Measurements from ENCODE around the gene ATP10A. TPM values are rescaled to one million over a fixed set of nuclear protein-coding genes. Genes with fewer than 3 reads are reported as not detected.

Gene ATP10A
- total and polyA plus RNA-seq, 2 of the 8 experiments (the other 6 are each of a cell fraction or from before 2014, with no cell fraction given), result 2.0 to 2.8 TPM

GRCh38 chr15:25824618-25825017 is 38.5 kb downstream of the ATP10A start:
- Histone ChIP-seq H3K4me1 (replicated peaks in 1 of 4; ENCODE audit: control insufficient read depth in 3 of 4, insufficient read depth in 4 of 4, low read length in 3 of 4) (no peaks in the 10 kb centered on the region; a peak in 1 of 7 replicates), H3K56ac (replicated peaks; ENCODE audit: insufficient read length, low read depth, low read length) (no peak overlapping the region), H2BK120ac (replicated peaks; ENCODE audit: low read depth, low read length) (no peak overlapping the region), H3K4me3 (ENCODE audit: extremely low read depth in 1 of 4, insufficient read depth in 2 of 4, low read depth in 3 of 4, low read length in 4 of 4) (no peak overlapping the region), H3K9me3 (ENCODE audit: insufficient read depth in 2 of 2, low read depth in 1 of 2, low read length in 1 of 2) (no peaks in the 10 kb centered on the region), H3K79me2 (ENCODE audit: control insufficient read depth in 1 of 2, insufficient read depth in 2 of 2, low read length in 2 of 2) (no peaks in the 10 kb centered on the region), H3K9ac (replicated peaks in 1 of 4; ENCODE audit: extremely low read depth in 1 of 4, low read depth in 3 of 4, low read length in 3 of 4) (no peak overlapping the region), H3K27me3 (replicated peaks in 1 of 4; ENCODE audit: control insufficient read depth in 3 of 4, extremely low read depth in 1 of 4, insufficient read depth in 3 of 4, low read length in 3 of 4) (no peaks in the 10 kb centered on the region), H4K91ac (replicated peaks; ENCODE audit: insufficient read length, low read length) (no peak overlapping the region), H3K36me3 (ENCODE audit: control insufficient read depth in 2 of 4, insufficient read depth in 4 of 4, low read length in 3 of 4) (no peaks in the 10 kb centered on the region), H3K27ac (ENCODE audit: low read depth, low read length) (no peak overlapping the region), H3K23ac (ENCODE audit: insufficient read length) (no peak overlapping the region), H2BK12ac (ENCODE audit: low read depth, low read length) (no peak overlapping the region), H2AK5ac (ENCODE audit: low read depth, low read length) (no peak overlapping the region), H3K18ac (ENCODE audit: extremely low read depth, low read length) (no peak overlapping the region), H2BK15ac (ENCODE audit: low read length) (no peak overlapping the region), H4K20me1 (replicated peaks in 1 of 2; ENCODE audit: control insufficient read depth in 1 of 2, insufficient read depth in 2 of 2, low read length in 2 of 2) (no peaks in the 10 kb centered on the region), H4K5ac (ENCODE audit: insufficient read length, low read depth, low read length) (no peak overlapping the region), H3K4me2 (ENCODE audit: insufficient read depth in 1 of 2, low read depth in 2 of 2, low read length in 2 of 2) (no peak overlapping the region), H2BK5ac (ENCODE audit: low read depth, low read length) (no peak overlapping the region), H3K4ac (replicated peaks; ENCODE audit: insufficient read length, low read depth, low read length) (no peak overlapping the region), H2BK20ac (ENCODE audit: low read length) (no peak overlapping the region), H3K79me1 (ENCODE audit: low read depth, low read length) (no peaks in the 10 kb centered on the region), H3K23me2 (ENCODE audit: low read depth, low read length) (no peaks in the 10 kb centered on the region), H2AFZ (ENCODE audit: low read length) (no peak overlapping the region), H4K8ac (ENCODE audit: extremely low read depth, insufficient read depth, low read length) (no peak overlapping the region), H3K14ac (ENCODE audit: insufficient read length) (no peak overlapping the region)
- no peak for TF ChIP-seq BRCA1 (IDR thresholded peaks at IDR 0.05; ENCODE audit: low read depth, low read length)
- TF ChIP-seq ASH2L (IDR thresholded peaks at IDR 0.05; ENCODE audit: low read length), result no peak
- TF ChIP-seq JUN (IDR thresholded peaks at IDR 0.05; ENCODE audit: low read depth, low read length), result no peak
- no peak for TF ChIP-seq JUND (IDR thresholded peaks at IDR 0.05; ENCODE audit: low read length)
- TF ChIP-seq POU5F1 (IDR thresholded peaks at IDR 0.05; ENCODE audit: low read depth, low read length), result no peak
- TF ChIP-seq CEBPB (IDR thresholded peaks at IDR 0.05; ENCODE audit: low read depth, low read length), result no peak
- TF ChIP-seq SIX5 (IDR thresholded peaks at IDR 0.05; ENCODE audit: low read depth, low read length), result no peak
- no peak for TF ChIP-seq TEAD4 (IDR thresholded peaks at IDR 0.05; ENCODE audit: low read depth, low read length)
- TF ChIP-seq CBX5 (IDR thresholded peaks at IDR 0.05; ENCODE audit: low read depth, low read length), result no peak
- no peak for TF ChIP-seq KDM1A (IDR thresholded peaks at IDR 0.05; ENCODE audit: borderline replicate concordance, low read length)
- TF ChIP-seq RNF2 (IDR thresholded peaks at IDR 0.05; ENCODE audit: borderline replicate concordance, low read depth, low read length, missing control alignments, poor library complexity, severe bottlenecking), result no peak
- no peak for TF ChIP-seq RBBP5 (IDR thresholded peaks at IDR 0.05; ENCODE audit: borderline replicate concordance, low read depth, low read length)
- no peak for TF ChIP-seq NRF1 (IDR thresholded peaks at IDR 0.05; ENCODE audit: low read depth, low read length)
- no peak for DNase-seq (ENCODE audit: low read depth in 1 of 2, low spot score in 2 of 2)
- POLR2A ChIA-PET (ENCODE audit: partially characterized antibody), result interaction anchor here (1.0 kb wide), 1 partner anchor 56 kb away, joined by 3 read pairs; no protein-coding TSS in a partner anchor
- FAIRE-seq, result no peak
- WGBS, 2 experiments (ENCODE audit: extremely low coverage in 1 of 2, insufficient coverage in 1 of 2, insufficient read length in 1 of 2, insufficient replicate concordance in 2 of 2, low coverage in 1 of 2, low lambda C conversion rate in 2 of 2, missing lambda C conversion rate in 1 of 2), result 76% methylated on average over 6 of the region's 6 CpGs; no CpG with 5 or more reads in 1 of the 2 experiments
- CTCF ChIA-PET (ENCODE audit: partially characterized antibody), result no interaction called here

Data from H1 (cell line).